WERI-Rb-1 (cell line): ENCODE measurements around the gene TMSB15C.

Source experiments
- DNase-seq: peaks from one replicate; pipeline ENCODE4 v3.0.0-alpha.2; 2020
- H3K27ac ChIP-seq: fragments of 250-450 bp; sonication (Bioruptor Pico); 2 replicates; pipeline ENCODE4 v1.5.1; 2020; ENCODE audit warnings: mild to moderate bottlenecking, moderate library complexity
- H3K27me3 ChIP-seq: fragments of 250-450 bp; sonication (Bioruptor Pico); 2 replicates; pipeline ENCODE4 v1.5.1; 2021; ENCODE audit warnings: mild to moderate bottlenecking, low read depth, moderate library complexity; ENCODE audit not compliant: insufficient read depth, severe bottlenecking
- H3K36me3 ChIP-seq: fragments of 250-450 bp; sonication (Bioruptor Pico); 2 replicates; pipeline ENCODE4 v1.5.1; 2020; ENCODE audit warnings: mild to moderate bottlenecking, moderate library complexity
- H3K4me3 ChIP-seq: 2 replicates; pipeline ENCODE4 v1.5.1; 2011; ENCODE audit warnings: low read depth, mild to moderate bottlenecking, control low read depth, low read length
- H3K9me3 ChIP-seq: fragments of 250-450 bp; sonication (Bioruptor Pico); 2 replicates; pipeline ENCODE4 v1.5.1; 2021; ENCODE audit warnings: mild to moderate bottlenecking, moderate library complexity; ENCODE audit not compliant: severe bottlenecking
- TF ChIP-seq, protein P1 (sequence below): IDR thresholded peaks from 2 replicates; pipeline ENCODE4 v1.5.1; 2011; ENCODE audit warnings: low read depth, mild to moderate bottlenecking, control low read depth, inconsistent platforms, low read length

The TMSB15C gene

GRCh38 chrX:104047171-104047570 is 28.9 kb downstream of the TMSB15C start:
- peaks cover 61% of the 10 kb centered on the region for H3K27me3 ChIP-seq
- H3K9me3 ChIP-seq, result no peaks in the 10 kb centered on the region
- TF ChIP-seq, protein P1, sequence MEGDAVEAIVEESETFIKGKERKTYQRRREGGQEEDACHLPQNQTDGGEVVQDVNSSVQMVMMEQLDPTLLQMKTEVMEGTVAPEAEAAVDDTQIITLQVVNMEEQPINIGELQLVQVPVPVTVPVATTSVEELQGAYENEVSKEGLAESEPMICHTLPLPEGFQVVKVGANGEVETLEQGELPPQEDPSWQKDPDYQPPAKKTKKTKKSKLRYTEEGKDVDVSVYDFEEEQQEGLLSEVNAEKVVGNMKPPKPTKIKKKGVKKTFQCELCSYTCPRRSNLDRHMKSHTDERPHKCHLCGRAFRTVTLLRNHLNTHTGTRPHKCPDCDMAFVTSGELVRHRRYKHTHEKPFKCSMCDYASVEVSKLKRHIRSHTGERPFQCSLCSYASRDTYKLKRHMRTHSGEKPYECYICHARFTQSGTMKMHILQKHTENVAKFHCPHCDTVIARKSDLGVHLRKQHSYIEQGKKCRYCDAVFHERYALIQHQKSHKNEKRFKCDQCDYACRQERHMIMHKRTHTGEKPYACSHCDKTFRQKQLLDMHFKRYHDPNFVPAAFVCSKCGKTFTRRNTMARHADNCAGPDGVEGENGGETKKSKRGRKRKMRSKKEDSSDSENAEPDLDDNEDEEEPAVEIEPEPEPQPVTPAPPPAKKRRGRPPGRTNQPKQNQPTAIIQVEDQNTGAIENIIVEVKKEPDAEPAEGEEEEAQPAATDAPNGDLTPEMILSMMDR, result no peak
- no peaks in the 10 kb centered on the region for H3K36me3 ChIP-seq
- no peak overlapping the region for H3K4me3 ChIP-seq
- H3K27ac ChIP-seq, result no peak overlapping the region
- DNase-seq, result no peak

GRCh38 chrX:104045642-104046041 is 30.4 kb downstream of the TMSB15C start:
- Histone ChIP-seq H3K27me3 (peaks cover 67% of the 10 kb centered on the region), H3K9me3 (no peaks in the 10 kb centered on the region), H3K4me3 (no peak overlapping the region), H3K27ac (no peak overlapping the region), H3K36me3 (no peaks in the 10 kb centered on the region)
- TF ChIP-seq, protein P1, result no peak
- no peak for DNase-seq

GRCh38 chrX:104041003-104041402 is 35.0 kb downstream of the TMSB15C start:
- DNase-seq, result no peak
- H3K27me3 ChIP-seq, result peaks cover 68% of the 10 kb centered on the region
- H3K36me3 ChIP-seq, result no peaks in the 10 kb centered on the region
- H3K4me3 ChIP-seq, result no peak overlapping the region
- H3K27ac ChIP-seq, result no peak overlapping the region
- TF ChIP-seq, protein P1, result no peak
- H3K9me3 ChIP-seq, result no peaks in the 10 kb centered on the region

DNA sequence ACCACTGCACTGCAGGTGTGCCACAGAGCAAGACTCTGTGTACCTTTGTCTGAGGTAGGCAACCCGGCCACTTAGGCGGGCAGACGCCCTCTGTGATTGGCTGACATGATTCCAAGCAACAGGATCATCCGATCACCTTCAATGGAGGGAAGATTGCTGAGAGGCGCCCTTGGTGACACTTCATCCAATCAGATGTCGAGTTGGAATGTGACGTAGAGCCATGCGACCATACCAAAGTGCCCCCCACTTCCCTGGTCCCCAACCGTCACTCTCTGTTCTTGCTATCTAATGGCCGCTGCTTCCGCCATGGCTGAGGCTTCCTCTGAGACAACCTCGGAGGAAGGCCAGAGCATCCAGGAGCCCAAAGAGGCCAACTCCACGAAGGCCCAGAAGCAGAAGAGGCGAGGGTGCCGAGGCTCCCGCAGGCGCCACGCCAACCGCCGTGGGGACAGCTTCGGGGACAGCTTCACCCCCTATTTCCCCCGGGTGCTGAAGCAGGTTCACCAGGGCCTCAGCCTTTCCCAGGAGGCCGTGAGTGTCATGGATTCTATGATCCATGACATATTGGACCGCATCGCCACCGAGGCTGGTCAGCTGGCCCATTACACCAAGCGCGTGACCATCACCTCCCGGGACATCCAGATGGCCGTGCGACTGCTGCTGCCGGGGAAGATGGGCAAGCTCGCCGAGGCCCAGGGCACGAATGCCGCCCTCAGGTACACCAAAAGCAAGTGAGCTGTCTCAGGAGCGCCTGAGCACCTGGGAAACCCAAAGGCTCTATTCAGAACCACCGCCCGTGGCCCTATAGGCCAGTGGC is 36.1 kb downstream of the TMSB15C start, which contains the start of gene H2BW2:
TSS of gene H2BW2 (plus strand) at position 268 of the 817 bp plus-strand sequence. CDS start at position 307, 39 bp downstream.
- H3K36me3 ChIP-seq, result no peaks in the 10 kb centered on the region
- no peak within 1 kb of the TSS for H3K4me3 ChIP-seq
- H3K27me3 ChIP-seq, result peaks cover 67% of the 10 kb centered on the region
- H3K9me3 ChIP-seq, result no peaks in the 10 kb centered on the region
- no peak for DNase-seq
- H3K27ac ChIP-seq, result no peak within 1 kb of the TSS
- TF ChIP-seq, protein P1, result no peak
